A673 (cell line): ENCODE measurements around the gene KIFAP3.

Experiments
- EZH2 ChIP-seq: fragments of 200-600 bp; sonication (generic); IDR thresholded peaks from 2 replicates; pipeline ENCODE4 v1.6.1; 2017; ENCODE audit warnings: borderline replicate concordance, low read depth, mild to moderate bottlenecking, mixed read lengths, antibody characterized with exemption, low read length; ENCODE audit not compliant: poor library complexity, severe bottlenecking
- TF ChIP-seq, protein P1 (sequence below): fragments of 300-800, 200-600 bp; sonication (generic); conservative IDR thresholded peaks from 2 replicates; pipeline ENCODE4 v1.5.1; 2017; ENCODE audit warnings: low read depth, mild to moderate bottlenecking, antibody characterized with exemption, low read length, moderate library complexity, mixed read lengths

DNA sequence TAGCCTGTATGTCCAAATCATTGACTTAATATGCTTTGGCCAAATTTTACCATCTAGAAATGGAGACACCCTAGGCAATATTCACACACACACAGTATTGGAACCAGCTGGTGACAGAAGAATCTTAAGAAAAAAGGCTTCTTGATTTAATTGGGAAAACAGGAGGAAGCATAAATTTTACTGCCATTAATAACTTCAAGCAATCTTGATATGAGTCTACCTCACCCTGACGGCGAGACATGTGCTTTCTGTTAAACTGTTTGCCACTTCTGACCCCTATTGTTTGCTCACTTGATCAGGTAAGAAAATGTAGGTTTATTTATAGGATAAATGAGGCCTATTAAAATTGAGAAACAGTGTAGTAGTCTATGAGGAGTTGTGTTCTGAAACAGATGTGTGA lies 73.2 kb downstream of the KIFAP3 start:
- TF ChIP-seq, protein P1, sequence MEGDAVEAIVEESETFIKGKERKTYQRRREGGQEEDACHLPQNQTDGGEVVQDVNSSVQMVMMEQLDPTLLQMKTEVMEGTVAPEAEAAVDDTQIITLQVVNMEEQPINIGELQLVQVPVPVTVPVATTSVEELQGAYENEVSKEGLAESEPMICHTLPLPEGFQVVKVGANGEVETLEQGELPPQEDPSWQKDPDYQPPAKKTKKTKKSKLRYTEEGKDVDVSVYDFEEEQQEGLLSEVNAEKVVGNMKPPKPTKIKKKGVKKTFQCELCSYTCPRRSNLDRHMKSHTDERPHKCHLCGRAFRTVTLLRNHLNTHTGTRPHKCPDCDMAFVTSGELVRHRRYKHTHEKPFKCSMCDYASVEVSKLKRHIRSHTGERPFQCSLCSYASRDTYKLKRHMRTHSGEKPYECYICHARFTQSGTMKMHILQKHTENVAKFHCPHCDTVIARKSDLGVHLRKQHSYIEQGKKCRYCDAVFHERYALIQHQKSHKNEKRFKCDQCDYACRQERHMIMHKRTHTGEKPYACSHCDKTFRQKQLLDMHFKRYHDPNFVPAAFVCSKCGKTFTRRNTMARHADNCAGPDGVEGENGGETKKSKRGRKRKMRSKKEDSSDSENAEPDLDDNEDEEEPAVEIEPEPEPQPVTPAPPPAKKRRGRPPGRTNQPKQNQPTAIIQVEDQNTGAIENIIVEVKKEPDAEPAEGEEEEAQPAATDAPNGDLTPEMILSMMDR, result no peak
- TF ChIP-seq EZH2, result no peak
